Stimulated activated CD8-positive, alpha-beta memory T cell treated with anti-CD3 and anti-CD28 coated beads, Interleukin-2, amount 100 ng/mL, for 48 hours (primary cell): ENCODE data around the gene LPO.
A peak's percentile ranks its signal among the peaks of the same experiment; 100 is the strongest.

Experiments used
- DNase-seq, 2 donors: peaks; one replicate each; pipeline ENCODE4 v3.0.0-alpha.2; 2020; ENCODE audit warnings: low read depth in 2 of 2

The LPO gene

DNA sequence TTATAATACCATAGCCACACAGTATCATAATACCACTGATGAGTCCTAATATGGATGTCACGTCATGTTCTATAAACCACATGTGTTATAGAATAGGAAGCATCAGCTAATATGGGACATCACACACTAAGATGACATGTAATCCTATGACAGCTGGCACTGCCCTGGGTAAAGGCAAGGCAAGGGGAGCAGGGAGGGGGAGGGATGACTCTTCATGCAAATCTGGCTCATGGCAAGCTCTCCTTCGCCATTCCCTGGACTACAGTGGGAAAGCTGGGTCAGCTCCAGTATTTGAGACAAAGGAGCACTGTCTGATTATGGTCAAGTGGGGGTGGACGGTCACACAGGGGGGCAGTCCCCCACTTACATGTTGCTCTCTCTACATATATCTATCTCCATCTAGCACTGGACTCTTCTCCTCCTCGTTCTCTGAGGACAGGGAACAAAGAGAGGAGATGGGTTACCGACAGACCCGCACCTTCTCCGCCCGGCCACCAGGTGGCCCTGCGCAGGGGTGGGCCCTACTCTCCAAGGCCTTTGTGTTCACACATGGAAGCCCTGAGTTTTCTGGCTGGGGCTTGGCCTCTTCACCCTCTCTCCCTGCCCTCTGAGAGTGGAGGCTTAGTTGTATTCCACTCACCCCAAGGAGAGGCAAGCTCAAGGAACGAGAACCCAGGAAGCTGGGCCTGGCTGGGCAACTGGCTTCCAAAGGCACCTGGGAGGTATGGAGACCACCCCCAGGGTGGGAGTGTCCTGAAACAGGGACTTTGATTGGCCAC is 65.8 kb downstream of the LPO start:
- DNase-seq, result peak; percentile 42 to 54

DNA sequence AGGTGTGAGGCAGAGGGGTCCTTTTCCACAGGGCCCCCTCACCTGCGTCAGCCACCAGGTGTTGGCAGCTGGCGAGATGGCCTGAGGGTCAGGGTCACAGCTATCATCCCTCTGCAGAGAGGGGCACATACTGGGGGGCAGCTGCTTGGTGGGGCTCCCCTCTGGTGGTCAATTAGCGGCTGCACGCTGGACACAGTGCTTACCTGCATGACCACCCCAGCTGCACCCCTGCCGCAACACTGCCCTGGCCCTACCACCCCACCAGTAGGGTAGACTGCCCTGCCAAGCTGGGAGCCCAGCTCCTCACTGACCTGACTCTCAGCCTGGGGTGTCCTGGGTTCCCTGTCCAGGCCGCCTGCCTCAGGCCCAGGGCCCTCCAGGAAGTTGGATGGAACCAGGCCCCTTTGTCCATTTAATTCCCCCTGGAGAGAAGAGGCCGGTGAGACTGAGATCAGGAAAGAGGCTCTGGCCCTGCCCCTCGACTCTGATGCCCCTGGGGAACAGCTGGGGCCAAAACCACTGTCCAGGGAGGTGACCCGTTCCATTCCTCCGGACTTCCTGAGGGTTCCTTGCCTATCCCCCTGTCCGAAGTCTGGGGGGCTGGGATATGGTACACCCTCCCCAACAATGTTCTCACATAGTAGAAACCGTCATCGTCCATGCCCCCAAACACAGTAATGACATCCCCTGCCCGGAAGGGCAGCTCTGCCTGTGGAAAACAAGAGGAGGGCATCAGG is 66.5 kb downstream of the LPO start:
- no peak for DNase-seq

DNA sequence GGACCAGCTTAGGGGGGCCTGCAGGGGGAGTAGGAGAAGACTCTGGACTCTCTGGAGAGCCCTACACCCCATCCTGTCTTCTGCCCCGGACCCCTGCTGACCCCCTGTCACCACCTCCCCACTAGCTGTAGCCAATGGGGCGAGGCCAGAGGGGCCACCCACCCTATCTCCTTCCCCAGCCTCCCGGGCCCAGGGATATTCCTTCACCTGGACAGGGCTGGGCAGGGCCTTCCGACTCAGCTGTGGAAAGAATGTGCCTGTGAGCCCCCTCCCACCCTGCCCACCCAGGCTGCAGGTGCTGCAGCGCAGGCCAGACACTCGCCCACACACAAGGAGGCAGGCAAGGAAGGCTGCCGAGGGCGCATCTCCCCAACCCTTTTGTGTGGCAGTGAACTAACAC is 67.2 kb downstream of the LPO start:
- no peak for DNase-seq

DNA sequence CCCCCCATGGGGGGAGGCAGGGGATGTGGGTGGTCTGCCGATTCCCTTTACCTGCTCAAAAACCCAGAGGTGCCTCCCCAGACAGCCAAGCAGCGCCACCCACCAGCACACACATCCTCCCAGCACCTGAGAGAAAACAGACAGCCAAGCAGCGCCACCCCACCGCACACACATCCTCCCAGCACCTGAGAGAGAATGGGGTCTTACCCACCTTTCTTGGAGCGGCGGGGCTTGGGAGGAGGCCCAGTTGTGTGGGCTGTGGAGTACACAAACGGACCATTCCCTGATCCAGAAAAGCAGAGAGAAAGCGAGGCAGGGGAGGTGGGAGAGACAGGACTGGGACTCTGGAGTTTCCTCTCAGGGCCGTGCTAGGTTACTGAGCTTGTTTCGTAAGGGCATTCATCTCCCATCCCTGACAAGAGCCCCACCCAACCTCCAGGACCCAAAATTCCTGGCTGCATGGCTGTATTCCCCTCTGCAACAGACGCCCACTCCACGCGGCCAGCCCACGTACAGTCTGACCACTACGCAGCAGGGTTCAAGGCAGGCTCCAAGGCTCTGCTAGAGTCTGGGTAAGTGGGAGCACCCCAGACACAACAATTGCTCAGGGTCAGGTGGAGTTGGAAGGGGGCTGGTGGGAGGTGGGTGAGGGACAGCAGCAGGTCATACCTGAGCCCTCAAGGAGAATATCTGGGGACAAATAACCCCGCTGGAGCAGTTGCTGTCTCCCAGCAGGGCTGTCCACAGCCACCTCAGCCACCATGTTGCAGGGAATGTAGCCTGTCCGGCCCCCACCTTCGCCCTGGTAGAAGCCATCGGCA is 68.0 kb downstream of the LPO start:
- no peak for DNase-seq

DNA sequence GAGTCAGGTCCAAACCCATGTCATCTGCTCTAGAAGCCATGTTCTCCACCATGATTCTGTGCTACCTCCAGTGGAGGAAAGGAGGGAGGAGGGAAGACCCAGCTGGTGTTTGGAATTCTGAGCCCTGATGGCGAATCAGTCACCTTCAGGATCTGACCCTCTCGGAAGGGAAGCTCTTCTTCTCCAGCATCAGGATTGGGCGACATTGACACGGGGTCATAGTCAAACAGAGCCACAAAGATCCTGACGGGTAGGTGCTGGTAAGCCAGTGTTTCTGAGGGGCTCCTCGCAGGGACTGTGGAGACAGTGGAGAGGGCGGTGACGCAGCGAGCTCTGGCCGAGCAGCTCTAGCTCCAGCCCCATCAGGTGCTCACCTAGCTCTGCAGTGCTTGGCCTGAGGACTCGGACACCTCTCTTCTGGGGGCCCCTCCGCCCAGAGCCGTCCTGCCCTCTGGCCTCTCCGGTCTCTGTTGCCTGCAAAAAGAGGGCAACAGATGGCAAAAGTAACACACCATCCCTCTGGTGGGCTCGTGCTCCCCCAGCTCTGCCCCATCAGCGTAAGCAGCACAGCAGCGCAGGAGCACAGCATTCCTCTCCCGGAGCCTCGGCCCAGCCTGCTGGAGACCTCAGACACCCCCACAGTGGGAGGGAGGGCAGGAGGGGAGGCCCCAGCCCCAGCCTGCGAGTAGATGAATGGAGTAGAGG is 69.2 kb downstream of the LPO start:
- no peak for DNase-seq

DNA sequence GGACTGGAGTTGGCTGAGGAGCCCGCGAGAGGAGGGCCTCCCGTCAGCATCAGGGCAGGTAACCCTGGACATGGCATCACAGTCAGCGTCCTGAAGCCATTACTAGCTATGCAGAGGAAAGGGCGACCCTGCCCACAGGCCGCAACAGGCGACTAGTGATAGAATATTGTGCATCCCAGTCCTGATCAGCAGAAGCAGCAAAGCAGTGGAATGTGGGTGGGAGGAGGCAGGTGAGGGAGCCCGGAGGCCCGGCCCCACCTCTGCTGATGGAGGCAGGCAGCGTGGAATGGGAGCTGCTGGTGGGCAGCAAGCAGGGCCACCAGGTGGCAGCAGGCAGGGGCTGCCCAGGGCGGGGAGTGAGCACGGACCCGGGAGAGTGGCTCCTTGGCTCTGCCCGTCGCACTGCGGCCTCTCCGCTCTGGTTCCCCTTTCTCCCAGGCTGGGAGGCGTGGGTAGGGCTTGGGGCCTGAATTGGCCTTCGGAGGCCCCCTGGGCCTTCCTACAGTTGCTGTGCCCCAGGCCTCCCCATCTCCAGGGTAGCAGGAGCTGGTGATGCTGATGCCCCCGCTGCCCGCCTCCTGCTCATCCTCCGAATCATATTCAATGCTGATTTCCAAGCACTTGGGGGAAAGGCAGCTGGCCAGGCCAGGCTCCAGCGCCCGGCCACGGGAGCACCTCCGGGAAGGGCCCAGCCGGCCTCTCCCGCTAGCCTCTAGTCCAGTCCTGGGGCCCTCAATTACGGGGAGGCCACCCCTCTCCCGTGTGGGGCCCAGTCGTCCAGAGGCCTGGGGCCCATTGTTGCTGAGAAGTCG is 70.0 kb downstream of the LPO start:
- no peak for DNase-seq

DNA sequence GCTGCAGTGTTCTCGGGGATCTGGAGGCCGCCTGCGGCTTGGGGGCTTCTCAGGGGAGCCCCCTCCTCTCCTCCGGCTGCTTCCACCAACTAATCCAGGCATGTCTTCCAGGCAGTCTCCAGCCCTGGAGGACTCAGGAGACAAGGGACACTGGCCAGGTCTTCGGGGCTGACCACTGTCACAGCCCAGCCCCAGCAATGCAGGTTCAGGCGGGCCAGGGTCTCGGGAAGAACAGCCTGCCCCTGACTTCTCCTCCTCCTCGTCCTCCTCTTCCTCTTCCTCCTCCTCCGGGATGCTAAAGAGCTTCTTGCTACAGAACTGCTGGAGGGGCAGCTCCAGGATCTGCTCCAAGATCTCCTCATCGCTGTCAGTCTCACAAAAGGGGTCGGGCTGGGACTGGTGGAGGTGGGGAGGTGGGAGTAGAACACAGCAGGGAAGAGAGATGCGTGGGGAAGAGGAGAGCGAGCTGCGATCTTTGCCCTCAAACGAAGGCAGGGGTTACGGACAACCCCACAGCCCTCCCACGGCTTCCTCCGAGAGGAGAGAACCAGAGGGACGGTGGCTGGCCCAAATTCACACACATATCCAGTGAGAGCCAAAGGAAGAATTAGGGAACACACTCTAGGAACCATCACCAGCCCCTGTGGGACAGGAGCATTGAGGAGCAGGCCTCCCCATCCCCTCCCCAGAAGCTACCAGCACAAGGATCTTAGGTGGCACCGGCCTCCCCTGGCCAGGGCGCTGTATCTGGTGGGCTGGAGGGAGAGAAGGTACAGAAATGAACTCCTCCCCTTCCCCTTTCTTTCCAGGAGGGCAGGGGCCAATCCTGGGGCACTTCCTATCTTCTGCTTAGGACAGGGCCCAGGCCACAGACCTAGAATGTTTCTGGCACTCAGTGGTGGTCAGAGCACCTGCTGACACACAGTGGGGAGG is 70.9 kb downstream of the LPO start:
- DNase-seq, result no peak

DNA sequence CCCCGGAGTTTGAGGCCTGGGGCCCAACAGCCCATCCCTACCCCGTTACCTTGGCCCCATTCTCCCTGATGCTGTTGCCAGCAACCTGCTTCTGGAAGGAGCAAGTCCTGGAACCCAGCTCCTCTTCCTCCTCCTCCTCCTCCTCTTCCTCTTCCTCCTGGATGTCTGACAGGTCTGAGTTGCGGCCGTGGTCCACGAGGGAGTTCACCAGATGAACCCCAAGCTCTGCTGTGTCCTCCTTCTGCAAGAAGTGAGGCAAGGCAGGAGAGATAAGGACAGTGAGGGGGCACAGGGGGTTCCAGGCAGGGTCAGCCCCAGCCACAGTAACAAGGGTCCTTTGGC is 71.5 kb downstream of the LPO start:
- no peak for DNase-seq

DNA sequence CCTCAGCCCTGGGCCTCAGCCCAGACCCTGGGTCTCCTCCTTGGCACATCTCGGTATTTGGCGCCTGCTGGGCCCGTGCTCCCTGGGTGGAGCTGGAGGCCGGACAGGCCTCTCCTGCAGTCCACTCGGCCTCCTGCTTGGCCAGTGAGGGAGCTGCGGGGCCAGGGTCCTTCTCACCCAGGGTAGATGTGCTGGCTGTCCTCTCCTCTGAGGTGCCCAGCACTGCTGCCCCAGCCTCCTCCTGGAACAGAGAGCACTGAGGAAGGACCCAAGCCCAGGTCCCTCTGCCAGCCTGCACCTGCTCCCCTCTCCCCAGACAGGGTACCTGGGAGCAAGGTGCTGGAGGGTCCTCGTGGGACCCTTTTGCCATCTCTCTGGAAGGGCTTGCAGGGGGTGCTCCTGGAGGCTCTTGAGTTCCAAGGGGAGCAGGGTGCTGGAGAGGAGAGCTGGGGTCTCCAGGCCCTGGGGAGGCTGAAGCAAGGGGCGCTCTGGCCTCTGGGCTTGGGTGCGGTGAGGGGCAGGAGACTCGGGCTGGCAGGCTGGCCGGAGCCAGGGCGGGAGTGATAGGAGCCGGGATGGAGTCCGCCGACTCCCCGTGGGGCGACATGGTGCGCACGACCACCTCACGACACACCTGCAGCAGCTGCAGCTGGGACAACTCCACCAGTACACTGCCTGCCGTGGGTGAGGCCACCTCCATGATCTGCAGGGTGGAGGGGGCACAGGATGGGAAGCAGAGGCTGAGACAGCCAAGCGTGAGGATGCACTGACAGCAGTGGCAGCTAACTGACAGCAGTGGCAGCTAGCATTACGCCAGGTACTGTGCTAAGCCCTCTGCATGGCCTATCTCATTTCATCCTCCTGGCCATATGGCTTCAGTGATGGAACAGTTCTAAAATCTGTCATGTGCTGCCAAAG is 72.4 kb downstream of the LPO start:
- DNase-seq, result no peak

DNA sequence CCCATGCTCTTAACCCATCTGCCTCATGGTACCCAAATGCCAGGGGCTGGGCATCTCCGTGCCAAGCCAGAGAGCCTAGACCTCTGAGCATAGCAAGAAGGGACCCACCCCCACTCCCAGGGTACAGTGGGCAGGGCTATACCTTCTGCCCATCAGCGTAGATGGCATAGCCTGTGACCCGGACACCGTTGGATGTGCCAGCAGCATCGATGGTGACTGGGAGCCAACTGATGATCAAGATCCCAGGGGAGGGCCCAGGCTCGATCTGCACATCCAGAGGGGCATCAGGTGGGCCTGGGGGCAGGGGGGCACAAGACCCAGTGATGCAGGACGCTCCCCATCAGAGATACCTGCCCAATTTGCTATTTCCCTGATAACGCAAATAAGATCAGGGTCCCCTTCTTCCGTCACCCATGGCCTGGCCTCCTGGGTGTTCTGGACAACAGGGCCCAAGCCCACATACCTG is 73.1 kb downstream of the LPO start:
- DNase-seq, result no peak

DNA sequence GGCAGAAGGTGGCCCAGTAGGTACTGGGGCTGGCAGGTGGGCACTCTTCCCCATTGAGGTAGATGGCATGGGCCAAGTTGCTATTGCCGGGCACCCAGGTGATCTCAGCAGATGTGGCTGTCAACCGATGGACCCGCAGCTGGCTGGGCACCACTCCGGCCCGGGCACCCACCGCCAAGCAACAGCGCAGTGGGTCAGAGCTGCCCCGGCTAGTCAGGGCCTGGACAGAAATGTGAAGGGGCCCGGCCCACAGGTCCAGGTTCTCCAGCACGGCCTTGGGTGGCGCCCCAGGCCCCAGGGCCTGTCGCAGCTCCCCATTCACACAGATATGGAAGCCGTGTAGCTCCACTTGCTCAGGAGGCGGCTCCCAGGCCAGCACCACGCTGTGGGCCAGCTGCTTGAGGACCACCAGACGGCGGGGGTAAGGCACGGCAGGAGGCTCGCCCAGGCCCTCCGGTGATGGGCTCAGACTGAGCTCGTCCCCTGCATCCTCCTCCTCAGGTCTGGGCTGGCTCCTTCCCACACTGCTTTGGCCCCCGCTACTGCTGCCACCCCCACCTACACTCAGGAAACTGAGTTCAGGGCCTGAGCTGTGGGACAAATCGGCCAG is 73.7 kb downstream of the LPO start:
- no peak for DNase-seq

DNA sequence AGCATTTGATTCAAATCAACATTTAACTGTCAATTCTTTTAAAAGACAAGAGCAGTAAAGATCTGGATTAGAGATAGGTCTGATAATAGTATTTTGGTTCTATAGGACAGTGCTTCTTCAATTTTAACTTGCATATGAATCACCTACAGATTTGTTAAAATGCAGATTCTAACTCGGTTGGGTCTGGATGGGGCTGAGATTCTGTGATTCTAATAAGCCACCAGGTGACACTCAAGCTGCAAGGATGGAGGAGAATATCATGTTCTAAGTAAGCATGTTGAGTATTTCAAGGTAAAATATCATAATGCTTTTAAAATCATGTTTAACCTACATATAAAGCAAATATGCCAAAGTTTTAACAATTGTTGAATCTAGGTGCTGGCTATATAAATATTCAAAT is 74.4 kb downstream of the LPO start:
- DNase-seq, result no peak

DNA sequence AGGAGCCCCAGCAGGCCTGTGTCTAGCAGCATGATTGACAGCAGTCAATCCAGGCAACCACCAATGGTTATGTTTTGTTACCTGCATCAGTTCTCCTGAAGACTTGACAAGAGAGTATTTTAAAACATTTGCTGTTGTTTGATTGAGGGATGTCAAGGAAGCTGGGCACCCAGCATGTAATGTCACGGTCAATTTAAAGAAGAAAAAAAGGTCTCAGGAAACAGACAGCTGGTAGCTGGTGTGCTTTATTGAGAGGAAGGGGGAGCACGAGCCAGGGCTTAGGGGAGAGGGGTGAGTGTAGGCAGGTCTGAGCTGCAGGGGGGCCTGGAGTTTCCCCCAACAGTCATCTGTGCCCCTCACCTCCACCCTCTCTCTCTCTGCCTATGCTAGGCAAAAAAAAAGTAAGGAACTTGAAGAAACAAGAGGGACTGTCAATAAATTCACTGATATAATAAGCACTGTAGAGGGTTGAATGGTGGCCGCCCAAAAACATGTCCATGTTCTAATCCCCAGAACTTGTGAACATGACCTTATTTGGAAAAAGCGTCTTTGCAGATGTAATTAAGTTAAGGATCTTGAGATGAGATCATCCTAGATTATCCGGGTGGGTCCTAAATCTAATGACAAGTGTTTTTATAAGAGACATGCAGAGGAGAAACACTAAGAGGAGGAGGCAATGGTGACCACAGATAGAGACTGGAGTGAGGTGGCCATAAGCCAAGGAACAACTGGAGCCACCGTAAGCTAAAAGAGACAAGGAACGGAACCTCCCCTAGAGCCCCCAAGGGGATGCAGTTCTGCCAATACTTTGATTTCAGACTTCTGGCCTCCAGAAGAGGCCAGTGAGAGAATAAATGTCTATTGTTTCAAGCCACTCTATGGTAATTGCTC is 75.7 kb downstream of the LPO start:
- no peak for DNase-seq

DNA sequence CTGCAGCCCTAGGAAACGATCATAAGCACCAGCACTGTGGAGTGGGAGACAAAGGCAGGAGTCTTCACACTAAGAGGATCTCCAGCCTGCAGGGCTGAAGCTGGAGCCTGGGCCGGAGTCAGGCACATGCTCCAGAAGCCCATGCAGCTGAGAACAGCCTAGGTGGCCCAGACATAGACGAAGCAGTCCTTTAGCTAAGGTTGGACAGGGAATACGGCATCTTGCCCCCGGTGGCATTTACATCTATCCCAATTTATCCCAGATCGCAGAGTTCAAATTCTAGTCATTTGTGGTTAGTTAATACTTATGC is 76.3 kb downstream of the LPO start:
- DNase-seq, result no peak

DNA sequence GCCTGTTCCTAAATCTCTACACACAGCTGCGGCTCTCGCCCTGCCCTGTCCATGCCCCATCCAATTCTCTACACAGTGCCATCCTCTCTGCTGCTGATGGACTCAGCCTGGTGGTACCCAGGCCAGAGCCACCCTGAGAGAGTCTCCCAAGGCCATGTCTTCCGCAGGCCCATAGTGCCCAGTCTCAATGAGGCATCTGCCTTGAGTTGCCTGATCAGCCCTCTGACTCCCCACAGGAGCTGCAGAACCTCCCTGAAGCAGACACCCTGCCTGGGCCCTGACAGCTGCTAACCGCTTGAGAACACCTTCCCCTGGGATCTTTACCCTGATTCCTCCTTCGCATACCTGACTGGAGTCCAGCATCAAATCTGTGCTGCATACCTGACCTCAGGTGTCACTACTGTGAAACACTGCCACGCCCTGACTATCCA is 76.9 kb downstream of the LPO start:
- no peak for DNase-seq

DNA sequence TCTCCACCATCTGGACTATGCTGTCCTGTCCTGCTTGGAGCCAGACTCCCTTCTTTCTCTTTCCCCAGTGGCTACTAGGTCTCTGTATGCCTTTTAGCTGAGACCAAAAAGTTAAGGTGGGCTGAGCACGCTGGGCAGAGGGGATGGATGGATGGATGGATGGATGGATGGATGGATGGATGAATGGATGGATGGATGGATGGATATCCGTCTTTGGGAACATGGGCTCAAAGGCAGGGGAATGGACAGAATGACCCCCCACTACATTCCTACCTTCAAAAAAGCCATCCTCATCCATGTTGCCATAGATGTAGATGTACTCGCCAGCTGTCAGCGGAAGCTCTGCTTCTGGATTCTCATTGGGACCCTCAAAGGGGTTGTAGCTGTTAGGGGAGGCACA is 77.4 kb downstream of the LPO start:
- no peak for DNase-seq

DNA sequence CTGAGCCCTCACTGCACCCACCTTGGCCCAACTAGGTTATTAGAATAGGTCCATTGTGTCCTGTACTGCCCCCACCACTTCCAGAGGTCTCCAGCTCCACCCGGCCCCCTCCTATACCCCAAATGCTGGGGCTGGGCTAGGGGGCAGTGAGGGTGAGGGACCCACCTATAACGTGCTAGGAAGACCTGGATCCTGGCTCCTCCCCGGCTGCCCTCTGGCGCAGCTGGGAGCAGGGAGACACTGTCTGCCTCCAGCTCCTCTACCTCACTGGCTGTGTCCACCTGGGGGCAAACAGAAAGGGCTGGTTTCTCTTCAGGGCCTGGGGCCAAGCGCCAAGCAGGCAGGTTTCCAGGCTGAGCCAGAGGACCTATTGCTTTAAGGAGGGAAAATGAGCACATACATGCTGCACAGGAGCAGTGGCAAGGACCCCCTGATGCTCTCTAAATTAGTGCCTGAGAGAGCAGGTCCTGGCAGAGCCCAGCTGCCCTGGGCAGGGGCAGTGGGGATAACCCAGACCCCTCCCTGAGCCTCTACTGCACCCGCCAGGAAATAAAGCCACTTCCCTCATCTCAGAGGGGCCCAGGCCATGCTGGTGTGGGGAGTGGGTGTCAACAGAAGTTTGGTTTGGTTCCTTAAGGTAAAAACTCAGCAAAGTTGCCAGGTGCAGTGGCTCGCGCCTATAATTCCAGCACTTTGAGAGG is 78.0 kb downstream of the LPO start:
- no peak for DNase-seq
